CD4-positive, CD25-positive, alpha-beta regulatory T cell (primary cell): ENCODE measurements around the gene CALB2. TPM values are rescaled to one million over a fixed set of nuclear protein-coding genes. Genes with fewer than 3 reads are reported as not detected.
A peak's percentile ranks its signal among the peaks of the same experiment; 100 is the strongest.

ENCODE experiments used
- ATAC-seq, 2 donors: fragments of 150-1000 bp; cut with Tn5 transposase; one replicate each; pipeline ENCODE4 v1.10.0; 2021; ENCODE audit warnings: low read depth in 2 of 2, moderate number of reproducible peaks in 2 of 2, moderate library complexity in 1 of 2
- DNase-seq, 3 donors: peaks; one replicate each; pipeline versions ENCODE4 v3.0.0 to v3.0.0-alpha.2; 2012 to 2022; ENCODE audit warnings: mixed read lengths in 1 of 3
- H3K27ac ChIP-seq: one replicate; pipeline ENCODE4 v1.7.0; 2013; ENCODE audit warnings: mild to moderate bottlenecking, low read length; ENCODE audit not compliant: insufficient read depth, poor library complexity, severe bottlenecking
- H3K27me3 ChIP-seq: one replicate; pipeline ENCODE4 v1.7.0; 2013; ENCODE audit warnings: low read length; ENCODE audit not compliant: control insufficient read depth, insufficient read depth
- H3K36me3 ChIP-seq: one replicate; pipeline ENCODE4 v1.7.0; 2013; ENCODE audit warnings: mild to moderate bottlenecking, low read length, moderate library complexity; ENCODE audit not compliant: control insufficient read depth, insufficient read depth
- H3K4me1 ChIP-seq: 2 replicates; pipeline ENCODE4 v1.7.0; 2013; ENCODE audit warnings: mild to moderate bottlenecking, low read length; ENCODE audit not compliant: insufficient read depth, control insufficient read depth, poor library complexity, severe bottlenecking
- H3K4me3 ChIP-seq: one replicate; pipeline ENCODE4 v1.7.0; 2013; ENCODE audit warnings: low read depth, mild to moderate bottlenecking, low read length, moderate library complexity
- H3K9me3 ChIP-seq, 2 experiments: 1 replicate in 1 of 2; 2 replicates in 1 of 2; pipeline ENCODE4 v1.7.0; 2013; ENCODE audit warnings: low read length in 2 of 2, mild to moderate bottlenecking in 1 of 2, moderate library complexity in 1 of 2; ENCODE audit not compliant: control insufficient read depth in 2 of 2
- H3K27ac Mint-ChIP-seq, 3 donors: one replicate each; pipeline ENCODE4 v1.8.0; 2020 to 2022; ENCODE audit warnings: mild to moderate bottlenecking in 3 of 3, mixed read lengths in 3 of 3, moderate library complexity in 2 of 3
- H3K27me3 Mint-ChIP-seq: one replicate; pipeline ENCODE4 v1.8.0; 2022; ENCODE audit warnings: mild to moderate bottlenecking, mixed read lengths
- H3K36me3 Mint-ChIP-seq: one replicate; pipeline ENCODE4 v1.8.0; 2020; ENCODE audit warnings: mixed read lengths
- H3K4me1 Mint-ChIP-seq, 4 donors: one replicate each; pipeline ENCODE4 v1.8.0; 2020 to 2022; ENCODE audit warnings: mixed read lengths in 4 of 4, mild to moderate bottlenecking in 1 of 4
- H3K4me3 Mint-ChIP-seq, 4 donors: one replicate each; pipeline ENCODE4 v1.8.0; 2020 to 2022; ENCODE audit warnings: mild to moderate bottlenecking in 4 of 4, mixed read lengths in 4 of 4, moderate library complexity in 3 of 4
- H3K9me3 Mint-ChIP-seq, 7 donors: one replicate each; pipeline ENCODE4 v1.8.0; 2020 to 2022; ENCODE audit warnings: mixed read lengths in 7 of 7, mild to moderate bottlenecking in 3 of 7, moderate library complexity in 2 of 7
- polyA plus RNA-seq, 4 donors: library from polyadenylated mRNA; unstranded; fragments of 300-500 nt; fragmentation: Illumina TruSeq; gene quantifications; one replicate each; pipeline ENCODE4 v1.2.3, GENCODE V29; 2021
- total RNA-seq: library from RNA; stranded (reverse); gene quantifications from one replicate; pipeline ENCODE4 v1.2.3, GENCODE V29; 2022

The CALB2 gene
- total and polyA plus RNA-seq, 5 donors from 2014 or later: not detected

- Histone ChIP-seq H3K4me1 (no peaks in the 10 kb centered on the region), H3K27me3 (no peaks in the 10 kb centered on the region), H3K4me3 (no peak overlapping the region), H3K27ac (no peak overlapping the region), H3K9me3 (no peaks in the 10 kb centered on the region), H3K36me3 (no peaks in the 10 kb centered on the region)
- no peak overlapping the region for H3K27ac Mint-ChIP-seq
- DNase-seq (no peak), ATAC-seq (no peak)
- H3K4me1 Mint-ChIP-seq: no peaks in the 10 kb centered on the region
- peaks cover 0 to 3% (median 0%) of the 10 kb centered on the region in 7 donors for H3K9me3 Mint-ChIP-seq
- no peaks in the 10 kb centered on the region for H3K36me3 Mint-ChIP-seq
- H3K4me3 Mint-ChIP-seq: no peak overlapping the region
- H3K27me3 Mint-ChIP-seq: no peaks in the 10 kb centered on the region
These were observed 22.3 kb downstream of the CALB2 start for GRCh38 chr16:71380831-71381230.

DNA sequence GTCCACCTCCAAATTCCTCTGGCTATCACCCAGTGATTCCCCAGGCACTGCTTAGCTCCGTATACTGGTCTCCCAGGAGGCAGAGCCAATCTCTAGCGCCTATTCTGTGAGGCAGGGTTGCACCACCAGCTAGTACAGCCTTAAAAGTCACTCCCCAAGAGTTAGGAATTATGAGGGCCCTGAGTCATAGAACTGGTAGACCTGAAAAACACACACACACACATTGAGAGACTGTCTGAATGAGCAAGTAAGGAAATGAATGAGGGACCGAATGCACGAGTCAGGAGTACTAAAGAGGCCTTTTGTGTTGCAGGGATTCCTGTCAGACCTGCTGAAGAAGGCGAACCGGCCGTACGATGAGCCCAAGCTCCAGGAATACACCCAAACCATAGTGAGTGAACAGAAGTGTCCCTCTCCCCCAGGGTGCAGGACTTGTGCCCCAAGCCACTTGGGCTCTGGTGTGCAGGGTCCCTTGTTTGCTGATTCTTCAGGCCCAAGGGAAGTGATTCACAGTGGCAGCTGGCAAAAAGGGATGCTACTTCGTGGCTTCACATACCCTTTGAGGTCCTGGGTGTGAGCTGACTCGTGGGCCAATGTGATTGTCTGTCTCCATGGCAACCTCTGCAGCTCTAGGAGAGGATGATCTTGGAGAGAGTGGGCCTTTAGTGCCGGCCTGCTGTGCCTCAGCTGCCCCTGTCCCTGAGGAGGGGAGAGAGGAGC lies 24.7 kb downstream of the CALB2 start:
- no peak overlapping the region for H3K27ac Mint-ChIP-seq
- no peak for ATAC-seq

DNA sequence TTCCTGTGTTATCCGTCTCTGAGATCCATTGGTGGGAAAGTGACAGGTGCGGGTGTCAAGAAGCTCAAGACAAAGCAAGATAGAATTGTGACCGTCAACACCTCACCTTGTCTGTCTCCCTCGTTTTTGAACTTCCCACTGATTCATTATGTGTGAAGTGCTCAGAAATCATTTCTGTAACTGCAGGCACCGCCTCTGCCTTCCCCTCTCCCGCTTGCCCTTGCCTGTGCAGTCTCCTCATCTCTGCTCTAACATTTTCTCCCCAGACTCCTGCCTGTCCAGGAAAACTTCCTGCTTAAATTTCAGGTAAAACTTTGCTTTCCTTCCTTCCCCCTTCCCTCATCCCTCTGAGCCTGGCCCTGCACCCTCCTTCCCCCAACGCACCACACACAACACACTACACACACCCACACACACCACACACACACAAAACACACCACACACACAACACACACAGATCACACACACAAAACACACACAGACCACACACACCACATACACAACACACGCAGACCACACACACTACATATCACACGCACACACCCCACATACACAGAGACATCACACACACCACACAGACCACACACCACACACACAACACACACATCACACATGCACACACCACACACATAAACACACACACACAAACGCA lies 25.7 kb downstream of the CALB2 start:
- H3K4me3 ChIP-seq: no peak overlapping the region
- H3K27ac ChIP-seq: no peak overlapping the region
- no peaks in the 10 kb centered on the region for H3K9me3 Mint-ChIP-seq
- no peaks in the 10 kb centered on the region for H3K9me3 ChIP-seq
- H3K27ac Mint-ChIP-seq: peak overlapping the region in 1 of 3 donors; percentile 83
- peaks cover 11% of the 10 kb centered on the region for H3K27me3 Mint-ChIP-seq
- no peaks in the 10 kb centered on the region for H3K36me3 ChIP-seq
- no peaks in the 10 kb centered on the region for H3K4me1 ChIP-seq
- DNase-seq: no peak
- H3K4me1 Mint-ChIP-seq: peaks cover 0 to 6% (median 0%) of the 10 kb centered on the region in 4 donors
- no peaks in the 10 kb centered on the region for H3K27me3 ChIP-seq
- no peak overlapping the region for H3K4me3 Mint-ChIP-seq
- H3K36me3 Mint-ChIP-seq: no peaks in the 10 kb centered on the region
- ATAC-seq: no peak

More for the DNA sequence above, 24.7 kb downstream of the CALB2 start:
- Histone ChIP-seq H3K9me3 (no peaks in the 10 kb centered on the region), H3K27me3 (no peaks in the 10 kb centered on the region), H3K4me1 (no peaks in the 10 kb centered on the region), H3K27ac (no peak overlapping the region), H3K4me3 (no peak overlapping the region), H3K36me3 (no peaks in the 10 kb centered on the region)
- Mint-ChIP-seq H3K27me3 (peaks cover 11% of the 10 kb centered on the region), H3K9me3 (no peaks in the 10 kb centered on the region), H3K4me1 (peaks cover 0 to 6% (median 0%) of the 10 kb centered on the region in 4 donors), H3K36me3 (no peaks in the 10 kb centered on the region), H3K4me3 (no peak overlapping the region)
- DNase-seq: peak in 1 of 3 donors; percentile 3

DNA sequence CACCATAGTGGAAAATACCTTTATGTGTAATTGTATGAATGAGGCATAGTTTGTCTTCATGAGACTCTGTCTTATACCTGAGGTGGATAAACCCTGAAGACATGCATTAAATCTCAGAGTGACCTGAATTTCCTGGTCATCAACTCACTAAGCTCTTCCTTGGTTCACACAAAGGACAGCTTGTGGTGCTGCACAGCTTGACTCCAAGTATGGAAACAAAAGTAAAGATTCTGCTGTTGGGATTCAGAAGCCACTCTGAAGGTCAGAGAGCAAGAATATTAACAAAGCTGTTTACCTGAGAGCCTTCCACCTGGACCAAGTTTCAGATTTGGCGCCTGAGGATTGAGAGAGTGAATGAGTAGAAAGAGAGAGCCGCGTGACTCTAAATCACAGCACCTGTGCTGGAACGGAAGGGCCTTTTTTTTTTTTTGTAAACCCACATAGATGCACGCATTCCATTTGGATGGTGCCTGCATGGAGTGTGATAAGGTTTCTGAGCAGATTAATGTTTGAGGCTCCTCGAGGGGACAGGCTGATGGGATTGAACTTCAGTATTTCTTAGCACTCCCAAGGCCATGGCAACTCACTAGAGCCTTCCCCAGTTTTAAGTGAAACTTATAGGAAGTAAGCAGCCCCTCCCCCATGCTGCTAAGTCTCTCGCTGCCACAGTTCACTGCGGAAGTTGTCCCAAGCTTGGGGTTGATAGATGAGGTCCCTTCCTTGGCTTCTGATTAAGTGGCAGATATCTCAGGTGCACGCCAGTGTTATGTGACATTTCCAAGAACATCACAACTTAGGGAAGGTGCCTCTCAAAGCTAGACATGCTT lies 28.7 kb downstream of the CALB2 start:
- H3K27ac ChIP-seq: no peak overlapping the region
- H3K4me1 ChIP-seq: no peaks in the 10 kb centered on the region
- Mint-ChIP-seq H3K4me1 (peaks cover 0 to 6% (median 0%) of the 10 kb centered on the region in 4 donors), H3K27ac (peak overlapping the region in 1 of 3 donors; percentile 53), H3K36me3 (no peaks in the 10 kb centered on the region), H3K9me3 (no peaks in the 10 kb centered on the region), H3K27me3 (peaks cover 11% of the 10 kb centered on the region), H3K4me3 (no peak overlapping the region)
- H3K27me3 ChIP-seq: no peaks in the 10 kb centered on the region
- no peak overlapping the region for H3K4me3 ChIP-seq
- ATAC-seq (no peak), DNase-seq (no peak)
- H3K9me3 ChIP-seq: no peaks in the 10 kb centered on the region
- H3K36me3 ChIP-seq: no peaks in the 10 kb centered on the region

DNA sequence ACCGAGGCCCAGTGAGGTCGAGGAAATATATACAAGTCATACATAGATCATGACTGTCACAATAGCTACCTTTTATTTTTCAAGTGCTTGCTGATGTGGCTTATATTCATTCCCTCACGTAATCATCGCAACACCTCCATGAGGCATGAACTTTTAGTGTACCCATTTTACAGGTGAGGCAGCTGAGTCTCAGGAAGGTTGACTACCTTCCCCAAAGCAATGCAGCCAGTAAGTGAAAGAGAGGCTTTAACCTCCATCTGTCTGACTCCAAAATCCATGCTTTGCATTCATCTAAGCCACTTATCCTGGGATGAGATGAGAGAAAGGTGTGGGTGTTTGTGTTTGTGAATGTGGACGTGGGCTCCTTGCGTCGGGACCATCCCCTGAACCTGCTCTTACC lies 30.8 kb downstream of the CALB2 start:
- no peak for ATAC-seq

DNA sequence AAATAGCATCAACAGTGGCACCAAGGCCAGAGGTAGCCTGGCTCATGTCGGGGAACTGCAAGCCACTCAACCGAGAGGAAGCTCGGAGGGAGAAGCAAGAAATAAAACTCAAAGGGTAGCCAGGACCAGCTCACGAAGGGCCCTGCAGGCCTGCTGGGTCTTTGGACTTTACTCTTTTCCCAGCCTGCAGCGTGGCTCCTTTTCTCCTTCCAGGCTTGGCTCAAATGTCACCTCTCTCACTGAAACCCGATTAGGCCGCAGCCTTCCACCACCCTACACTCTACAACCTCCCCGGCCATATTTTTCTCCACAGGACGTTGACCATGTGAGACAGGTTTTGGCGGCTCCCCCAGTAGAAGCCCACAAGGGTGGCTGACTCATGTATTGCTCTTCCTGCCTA lies 38.1 kb downstream of the CALB2 start:
- no peak overlapping the region for H3K27ac Mint-ChIP-seq

More for the DNA sequence above, 30.8 kb downstream of the CALB2 start:
- H3K27me3 Mint-ChIP-seq: peaks cover 11% of the 10 kb centered on the region
- H3K9me3 Mint-ChIP-seq: no peaks in the 10 kb centered on the region
- Histone ChIP-seq H3K27ac (no peak overlapping the region), H3K36me3 (no peaks in the 10 kb centered on the region), H3K9me3 (no peaks in the 10 kb centered on the region), H3K4me3 (no peak overlapping the region), H3K27me3 (no peaks in the 10 kb centered on the region), H3K4me1 (no peaks in the 10 kb centered on the region)
- H3K4me1 Mint-ChIP-seq: peaks cover 0 to 6% (median 0%) of the 10 kb centered on the region in 4 donors
- DNase-seq: no peak
- H3K36me3 Mint-ChIP-seq: no peaks in the 10 kb centered on the region
- no peak overlapping the region for H3K4me3 Mint-ChIP-seq
- no peak overlapping the region for H3K27ac Mint-ChIP-seq

GRCh38 chr16:71399801-71400563 lies 41.5 kb downstream of the CALB2 start:
- no peaks in the 10 kb centered on the region for H3K27me3 ChIP-seq
- Mint-ChIP-seq H3K27ac (no peak overlapping the region), H3K27me3 (peaks cover 9% of the 10 kb centered on the region), H3K4me3 (no peak overlapping the region), H3K9me3 (peaks cover 0 to 7% (median 0%) of the 10 kb centered on the region in 7 donors), H3K36me3 (no peaks in the 10 kb centered on the region), H3K4me1 (peaks cover 0 to 4% (median under 1%) of the 10 kb centered on the region in 4 donors)
- H3K27ac ChIP-seq: no peak overlapping the region
- no peaks in the 10 kb centered on the region for H3K9me3 ChIP-seq
- H3K4me1 ChIP-seq: no peaks in the 10 kb centered on the region
- no peak overlapping the region for H3K4me3 ChIP-seq
- ATAC-seq (no peak), DNase-seq (no peak)
- H3K36me3 ChIP-seq: no peaks in the 10 kb centered on the region

More for the DNA sequence above, 38.1 kb downstream of the CALB2 start:
- H3K36me3 ChIP-seq: no peaks in the 10 kb centered on the region
- no peak overlapping the region for H3K27ac ChIP-seq
- no peaks in the 10 kb centered on the region for H3K4me1 ChIP-seq
- no peaks in the 10 kb centered on the region for H3K36me3 Mint-ChIP-seq
- H3K27me3 ChIP-seq: no peaks in the 10 kb centered on the region
- peaks cover 0 to 3% (median 0%) of the 10 kb centered on the region in 7 donors for H3K9me3 Mint-ChIP-seq
- H3K4me1 Mint-ChIP-seq: peaks cover 0 to 2% (median 0%) of the 10 kb centered on the region in 4 donors
- H3K27me3 Mint-ChIP-seq: peaks cover 11% of the 10 kb centered on the region
- no peaks in the 10 kb centered on the region for H3K9me3 ChIP-seq
- no peak overlapping the region for H3K4me3 ChIP-seq
- no peak overlapping the region for H3K4me3 Mint-ChIP-seq
- ATAC-seq (no peak), DNase-seq (no peak)
